Endothelial cell of umbilical vein (primary cell): ENCODE results near the gene SMARCE1. TPM values are rescaled to one million over a fixed set of nuclear protein-coding genes. Genes with fewer than 3 reads are reported as not detected.

Source experiments
- BruUV-seq: library from RNA; stranded (reverse); fragments of 400-500 nt; replicated peaks from 2 replicates; lab custom pipeline; 2021; lab: Mats Ljungman, UMichigan
- CTCF ChIA-PET: fragments of 300-600, 350-600 bp; sonication (Branson Sonifier 250); formaldehyde crosslinking; loops from one replicate; lab custom pipeline; 2021; ENCODE audit warnings: antibody characterized with exemption, inconsistent platforms; lab: Charles Lee
- POLR2A ChIA-PET: fragments of 300-600, 350-600 bp; sonication (Branson Sonifier 250); formaldehyde crosslinking; loops from one replicate; lab custom pipeline; 2021; ENCODE audit warnings: antibody characterized with exemption, inconsistent platforms; lab: Charles Lee
- DNase-seq: peaks from one replicate; pipeline ENCODE4 v3.0.0-alpha.2; 2011; ENCODE audit warnings: low read depth, low spot score
- FAIRE-seq: peaks from 2 replicates; lab custom pipeline; 2011; peaks lifted over from hg19 to GRCh38; lab: Jason Lieb, UNC
- H2AFZ ChIP-seq: 2 replicates; pipeline ENCODE4 v1.6.0; 2012; ENCODE audit warnings: low read depth, low read length, control low read depth, inconsistent platforms
- H3K27ac ChIP-seq: 2 replicates; pipeline ENCODE4 v1.5.1; 2011; ENCODE audit warnings: low read depth, mild to moderate bottlenecking, control low read depth, low read length, moderate library complexity; ENCODE audit not compliant: insufficient read depth
- H3K27me3 ChIP-seq, 2 experiments: 2 replicates each; pipeline versions ENCODE4 v1.6.0 to v1.6.1; 2011; ENCODE audit warnings: low read length in 2 of 2, mixed read lengths in 1 of 2; ENCODE audit not compliant: control insufficient read depth in 2 of 2, insufficient read depth in 2 of 2
- H3K36me3 ChIP-seq, 2 experiments: 2 replicates in 1 of 2; 3 replicates in 1 of 2; pipeline ENCODE4 v1.5.1; 2011; ENCODE audit warnings: low read length in 2 of 2, mild to moderate bottlenecking in 1 of 2, moderate library complexity in 1 of 2; ENCODE audit not compliant: control insufficient read depth in 2 of 2, insufficient read depth in 2 of 2; ENCODE audit errors: extremely low read depth in 1 of 2
- H3K4me1 ChIP-seq: 3 replicates; pipeline ENCODE4 v1.5.1; 2011; ENCODE audit warnings: mild to moderate bottlenecking, low read length; ENCODE audit not compliant: control insufficient read depth, insufficient read depth; ENCODE audit errors: extremely low read depth
- H3K4me2 ChIP-seq: 2 replicates; pipeline ENCODE4 v1.6.1; 2011; ENCODE audit warnings: low read length, control low read depth, mixed read lengths; ENCODE audit not compliant: insufficient read depth
- H3K4me3 ChIP-seq, 3 experiments: fragments of 200-600 bp in 1 of 3; sonication (generic), shearing (Covaris generic) in 1 of 3; replicated peaks in 1 of 3; 2 replicates each; pipeline ENCODE4 v1.5.1; 2011 to 2016; ENCODE audit warnings: control low read depth in 3 of 3, low read length in 3 of 3, mild to moderate bottlenecking in 2 of 3, inconsistent platforms in 1 of 3, low read depth in 1 of 3, moderate library complexity in 1 of 3; ENCODE audit not compliant: insufficient read depth in 1 of 3
- H3K79me2 ChIP-seq: 2 replicates; pipeline ENCODE4 v1.6.0; 2012; ENCODE audit warnings: low read length, inconsistent platforms; ENCODE audit not compliant: control insufficient read depth, insufficient read depth
- H3K9ac ChIP-seq: replicated peaks from 2 replicates; pipeline ENCODE3; 2011; ENCODE audit warnings: low read length, control low read depth; ENCODE audit not compliant: insufficient read depth; ENCODE audit errors: extremely low read depth
- H3K9me1 ChIP-seq: replicated peaks from 3 replicates; pipeline ENCODE4 v1.6.0; 2011; ENCODE audit warnings: mild to moderate bottlenecking, low read length; ENCODE audit not compliant: control insufficient read depth, insufficient read depth; ENCODE audit errors: extremely low read depth
- H3K9me3 ChIP-seq: replicated peaks from 2 replicates; pipeline ENCODE4 v1.5.1; 2012; ENCODE audit warnings: low read length, inconsistent platforms; ENCODE audit not compliant: control insufficient read depth, insufficient read depth
- H4K20me1 ChIP-seq: replicated peaks from 2 replicates; pipeline ENCODE3; 2011; ENCODE audit warnings: mild to moderate bottlenecking, low read length; ENCODE audit not compliant: control insufficient read depth, insufficient read depth; ENCODE audit errors: extremely low read depth
- CTCF ChIP-seq, 2 donors: IDR thresholded peaks; 1 replicate in 1 of 2; 2 replicates in 1 of 2; pipeline ENCODE4 v1.5.1; 2011; ENCODE audit warnings: low read length in 2 of 2, mild to moderate bottlenecking in 2 of 2, moderate library complexity in 2 of 2, control low read depth in 1 of 2, inconsistent platforms in 1 of 2, low read depth in 1 of 2; ENCODE audit not compliant: insufficient read depth in 1 of 2; ENCODE audit errors: extremely low read depth in 1 of 2
- EZH2 ChIP-seq: IDR thresholded peaks from 2 replicates; pipeline ENCODE4 v1.6.1; 2012; ENCODE audit warnings: borderline replicate concordance, low read depth, mild to moderate bottlenecking, moderate library complexity, low read length, inconsistent platforms; ENCODE audit not compliant: severe bottlenecking
- FOS ChIP-seq: IDR thresholded peaks from 2 replicates; pipeline ENCODE4 v1.6.1; 2011; ENCODE audit warnings: mild to moderate bottlenecking, low read length, moderate library complexity, borderline replicate concordance; ENCODE audit not compliant: insufficient read depth
- JUN ChIP-seq: IDR thresholded peaks from 2 replicates; pipeline ENCODE4 v1.6.1; 2011; ENCODE audit warnings: borderline replicate concordance, low read depth; ENCODE audit not compliant: insufficient read length, insufficient read depth
- MYC ChIP-seq: IDR thresholded peaks from one replicate; pipeline ENCODE4 v1.6.1; 2011; ENCODE audit warnings: mild to moderate bottlenecking, low read depth, low read length
- POLR2A ChIP-seq: IDR thresholded peaks from 2 replicates; pipeline ENCODE4 v1.6.1; 2012; ENCODE audit warnings: low read depth, mild to moderate bottlenecking, control low read depth, low read length
- POLR2AphosphoS5 ChIP-seq: IDR thresholded peaks from 2 replicates; pipeline ENCODE4 v1.6.1; 2012; ENCODE audit warnings: low read depth, mild to moderate bottlenecking, control low read depth, low read length, moderate library complexity; ENCODE audit not compliant: insufficient read depth
- dilution Hi-C: fragments of 300-500 bp; cut with MboI; formaldehyde crosslinking; loops from one replicate; pipeline ENCODE4 v1.15.0; 2019; ENCODE audit warnings: low sequenced_read_pairs; ENCODE audit not compliant: extremely low pct_ligation_motif_present
- intact Hi-C: fragments of 100-400 bp; cut with micrococcal nuclease; formaldehyde crosslinking; loops from one replicate; pipeline ENCODE4 v1.10.0; 2022
- polyA plus RNA-seq, 4 experiments: library from polyadenylated mRNA; depleted of rRNA in 3 of 4; stranded (reverse) in 3 of 4; unstranded in 1 of 4; fragments of >200 nt; gene quantifications; 2 replicates each; pipeline versions ENCODE4 v1.2.1 to v1.2.3, GENCODE V29; 2011 to 2012; ENCODE audit warnings: missing spikeins in 1 of 4
- total RNA-seq: library from RNA; stranded (reverse); gene quantifications from 2 replicates; pipeline ENCODE4 v1.2.3, GENCODE V29; 2021

The SMARCE1 gene
- total and polyA plus RNA-seq, 2 donors (not counting 3 experiments of a cell fraction or from before 2014, with no cell fraction given), result 28.4 to 127 TPM

GRCh38 chr17:40680998-40681397 is 33.4 kb upstream of the SMARCE1 start:
- Histone ChIP-seq H3K27ac (no peak overlapping the region), H3K27me3 (peaks cover 1 to 10% of the 10 kb centered on the region in 2 experiments), H4K20me1 (no peaks in the 10 kb centered on the region), H3K9me1 (no peaks in the 10 kb centered on the region), H3K36me3 (no peaks in the 10 kb centered on the region), H3K9me3 (no peaks in the 10 kb centered on the region), H3K4me1 (no peaks in the 10 kb centered on the region), H3K4me2 (no peak overlapping the region), H3K4me3 (no peak overlapping the region), H3K79me2 (no peaks in the 10 kb centered on the region), H3K9ac (no peak overlapping the region), H2AFZ (no peak overlapping the region)
- POLR2A ChIA-PET, result no interaction called here
- intact Hi-C loops (no loop called here), dilution Hi-C loops (no loop called here)
- CTCF ChIA-PET, result no interaction called here
- DNase-seq (no peak), FAIRE-seq (no peak)
- BruUV-seq, result no TSS peak
- TF ChIP-seq MYC, result no peak
- TF ChIP-seq EZH2, result no peak
- TF ChIP-seq FOS, result no peak
- no peak for TF ChIP-seq JUN
- no peak for TF ChIP-seq POLR2A
- no peak for TF ChIP-seq CTCF (IDR thresholded peaks at IDR 0.05; ENCODE audit: extremely low read depth in 1 of 2, insufficient read depth in 1 of 2, low read depth in 1 of 2, low read length in 2 of 2)
- TF ChIP-seq POLR2AphosphoS5, result no peak
